Loucy (cell line): Measurements from ENCODE around the gene LAMA5.

Source experiments
- H2AFZ ChIP-seq: fragments of 200-600 bp; sonication (generic); 2 replicates; pipeline ENCODE4 v1.6.0; 2016; ENCODE audit warnings: antibody characterized with exemption, mild to moderate bottlenecking, low read length, moderate library complexity
- H3F3A ChIP-seq: fragments of 200-600 bp; 2 replicates; pipeline ENCODE4 v1.6.0; 2016; ENCODE audit warnings: antibody characterized with exemption, low read depth, mild to moderate bottlenecking
- H3K27me3 ChIP-seq: fragments of 200-600 bp; sonication (generic); 2 replicates; pipeline ENCODE4 v1.6.1; 2014; ENCODE audit warnings: low read length, mild to moderate bottlenecking; ENCODE audit not compliant: insufficient read depth, poor library complexity, severe bottlenecking
- H3K36me3 ChIP-seq: fragments of 200-600 bp; sonication (generic); 2 replicates; pipeline ENCODE4 v1.6.1; 2016; ENCODE audit warnings: low read length; ENCODE audit not compliant: insufficient read depth
- H3K4me1 ChIP-seq: fragments of 200-600 bp; sonication (generic); 2 replicates; pipeline ENCODE4 v1.5.1; 2014; ENCODE audit warnings: low read length, mild to moderate bottlenecking; ENCODE audit not compliant: insufficient read depth, poor library complexity, severe bottlenecking
- H3K4me2 ChIP-seq: fragments of 200-600 bp; sonication (generic); 2 replicates; pipeline ENCODE4 v1.6.0; 2014; ENCODE audit warnings: antibody characterized with exemption, low read length, low read depth, mild to moderate bottlenecking; ENCODE audit not compliant: poor library complexity, severe bottlenecking
- H3K4me3 ChIP-seq: fragments of 200-600 bp; sonication (generic); 2 replicates; pipeline ENCODE4 v1.5.1; 2014; ENCODE audit warnings: low read length, mild to moderate bottlenecking, mixed read lengths; ENCODE audit not compliant: poor library complexity, severe bottlenecking
- H3K79me2 ChIP-seq: fragments of 200-600 bp; sonication (generic); 2 replicates; pipeline ENCODE4 v1.6.1; 2014; ENCODE audit warnings: low read length; ENCODE audit not compliant: insufficient read depth
- H3K9ac ChIP-seq: fragments of 200-600 bp; sonication (generic); 2 replicates; pipeline ENCODE4 v1.6.0; 2014; ENCODE audit warnings: mild to moderate bottlenecking, low read depth, low read length, moderate library complexity; ENCODE audit not compliant: poor library complexity, severe bottlenecking
- H3K9me2 ChIP-seq: fragments of 200-600 bp; sonication (generic); replicated peaks from 2 replicates; pipeline ENCODE4 v1.6.1; 2016; ENCODE audit warnings: low read depth, low read length, mixed read lengths
- H3K9me3 ChIP-seq: fragments of 200-600 bp; sonication (generic); 2 replicates; pipeline ENCODE4 v1.6.1; 2014; ENCODE audit warnings: mild to moderate bottlenecking, antibody characterized with exemption, low read length, low read depth; ENCODE audit not compliant: insufficient read depth
- H4K20me1 ChIP-seq: fragments of 200-600 bp; sonication (generic); 2 replicates; pipeline ENCODE4 v1.6.0; 2014; ENCODE audit warnings: antibody characterized with exemption, low read length, mild to moderate bottlenecking; ENCODE audit not compliant: insufficient read depth, poor library complexity, severe bottlenecking
- EZH2phosphoT487 ChIP-seq: fragments of 200-600 bp; IDR thresholded peaks from 2 replicates; pipeline ENCODE4 v1.6.1; 2018; ENCODE audit warnings: antibody characterized with exemption, mild to moderate bottlenecking, moderate library complexity, borderline replicate concordance
- TF ChIP-seq, protein P1 (sequence below): fragments of 200-600 bp; sonication (generic); conservative IDR thresholded peaks from 2 replicates; pipeline ENCODE4 v1.5.1; 2014; ENCODE audit warnings: mild to moderate bottlenecking, antibody characterized with exemption, low read length

The LAMA5 gene

DNA sequence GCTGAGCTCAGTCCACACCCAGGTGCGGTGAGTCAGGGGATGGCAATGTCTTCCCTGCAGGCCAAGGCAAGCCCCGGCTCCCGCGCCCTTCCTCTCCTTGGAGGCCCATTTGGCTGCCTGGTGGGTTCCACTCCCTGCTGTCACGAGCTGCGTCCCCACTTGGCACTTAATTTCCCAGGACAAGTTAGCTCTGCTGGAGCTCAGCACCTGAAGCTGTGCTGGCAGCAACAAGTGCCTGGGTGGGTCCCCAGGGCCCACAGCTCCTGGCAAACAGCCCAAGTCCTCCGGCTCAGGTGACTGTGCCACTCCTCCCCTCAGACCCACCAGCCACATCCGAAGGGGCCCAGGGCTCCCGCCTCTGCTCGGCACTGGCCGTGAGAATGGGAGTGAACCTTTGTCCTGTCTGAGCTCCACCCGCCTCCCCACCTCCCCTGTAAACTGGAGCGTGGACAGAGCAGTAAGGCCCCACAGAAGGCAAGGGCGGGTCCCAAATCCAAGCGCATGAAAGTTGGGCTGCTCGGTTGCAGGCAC, 16.9 kb downstream of the LAMA5 start:
- no peak overlapping the region for H3K4me3 ChIP-seq
- TF ChIP-seq EZH2phosphoT487, result no peak
- TF ChIP-seq, protein P1, sequence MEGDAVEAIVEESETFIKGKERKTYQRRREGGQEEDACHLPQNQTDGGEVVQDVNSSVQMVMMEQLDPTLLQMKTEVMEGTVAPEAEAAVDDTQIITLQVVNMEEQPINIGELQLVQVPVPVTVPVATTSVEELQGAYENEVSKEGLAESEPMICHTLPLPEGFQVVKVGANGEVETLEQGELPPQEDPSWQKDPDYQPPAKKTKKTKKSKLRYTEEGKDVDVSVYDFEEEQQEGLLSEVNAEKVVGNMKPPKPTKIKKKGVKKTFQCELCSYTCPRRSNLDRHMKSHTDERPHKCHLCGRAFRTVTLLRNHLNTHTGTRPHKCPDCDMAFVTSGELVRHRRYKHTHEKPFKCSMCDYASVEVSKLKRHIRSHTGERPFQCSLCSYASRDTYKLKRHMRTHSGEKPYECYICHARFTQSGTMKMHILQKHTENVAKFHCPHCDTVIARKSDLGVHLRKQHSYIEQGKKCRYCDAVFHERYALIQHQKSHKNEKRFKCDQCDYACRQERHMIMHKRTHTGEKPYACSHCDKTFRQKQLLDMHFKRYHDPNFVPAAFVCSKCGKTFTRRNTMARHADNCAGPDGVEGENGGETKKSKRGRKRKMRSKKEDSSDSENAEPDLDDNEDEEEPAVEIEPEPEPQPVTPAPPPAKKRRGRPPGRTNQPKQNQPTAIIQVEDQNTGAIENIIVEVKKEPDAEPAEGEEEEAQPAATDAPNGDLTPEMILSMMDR, result no peak
- H3K36me3 ChIP-seq, result no peaks in the 10 kb centered on the region
- H3K9ac ChIP-seq, result no peak overlapping the region
- no peaks in the 10 kb centered on the region for H3F3A ChIP-seq
- H3K27me3 ChIP-seq, result no peaks in the 10 kb centered on the region
- no peaks in the 10 kb centered on the region for H3K4me1 ChIP-seq
- no peaks in the 10 kb centered on the region for H4K20me1 ChIP-seq
- H3K79me2 ChIP-seq, result no peaks in the 10 kb centered on the region
- H2AFZ ChIP-seq, result no peak overlapping the region
- H3K4me2 ChIP-seq, result no peak overlapping the region
- H3K9me2 ChIP-seq, result no peaks in the 10 kb centered on the region
- no peaks in the 10 kb centered on the region for H3K9me3 ChIP-seq

DNA sequence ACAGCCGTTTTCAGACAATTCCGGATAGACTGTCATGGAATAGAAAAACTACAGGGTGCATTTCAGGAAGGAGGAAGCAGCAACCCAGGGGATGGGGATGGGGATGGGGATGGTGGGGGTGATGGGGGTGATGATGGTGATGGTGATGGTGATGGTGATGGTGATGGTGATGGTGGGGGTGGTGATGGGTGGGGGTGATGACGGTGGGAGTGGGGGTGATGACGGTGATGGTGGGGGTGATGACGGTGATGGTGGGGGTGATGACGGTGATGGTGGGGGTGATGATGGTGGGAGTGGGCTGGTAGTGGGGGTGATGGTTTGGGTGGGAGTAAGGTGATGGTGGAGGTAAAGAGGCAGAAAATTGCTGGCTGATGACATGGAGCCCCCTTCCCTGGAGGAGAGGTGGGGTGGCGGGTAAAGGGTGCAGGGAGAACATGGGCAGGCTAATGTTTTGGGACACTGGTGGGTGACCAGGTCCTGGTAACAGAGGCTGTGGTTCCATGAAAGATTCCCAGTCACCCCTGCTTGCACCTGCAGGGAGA, 17.5 kb downstream of the LAMA5 start:
- Histone ChIP-seq H3K79me2 (no peaks in the 10 kb centered on the region), H4K20me1 (no peaks in the 10 kb centered on the region), H3K36me3 (no peaks in the 10 kb centered on the region), H3K4me1 (no peaks in the 10 kb centered on the region), H3K4me3 (no peak overlapping the region), H3F3A (no peaks in the 10 kb centered on the region), H3K9me2 (no peaks in the 10 kb centered on the region), H2AFZ (no peak overlapping the region), H3K27me3 (no peaks in the 10 kb centered on the region), H3K9me3 (no peaks in the 10 kb centered on the region), H3K9ac (no peak overlapping the region), H3K4me2 (no peak overlapping the region)
- TF ChIP-seq, protein P1, result no peak
- no peak for TF ChIP-seq EZH2phosphoT487

DNA sequence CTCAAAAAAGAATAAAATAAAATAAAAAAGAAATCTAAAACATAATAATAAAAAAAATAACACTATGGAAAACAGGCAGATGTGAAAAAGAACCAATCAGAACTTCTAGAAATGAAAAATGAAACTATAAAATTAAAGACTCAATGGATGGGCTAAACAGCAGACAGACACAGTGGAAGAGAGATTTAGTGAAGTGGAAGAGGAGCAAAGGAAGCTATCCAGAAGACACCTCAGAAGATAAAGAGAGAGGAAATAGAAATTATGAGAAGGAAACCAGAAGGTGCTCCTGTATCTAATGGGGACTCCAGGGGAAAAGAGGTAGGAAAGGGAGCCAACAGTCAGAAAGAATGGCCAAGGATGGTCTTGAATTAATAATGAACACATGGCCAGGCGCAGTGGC, 18.5 kb downstream of the LAMA5 start:
- Histone ChIP-seq H3K4me2 (no peak overlapping the region), H3K4me1 (no peaks in the 10 kb centered on the region), H3K4me3 (no peak overlapping the region), H3K27me3 (no peaks in the 10 kb centered on the region), H2AFZ (no peak overlapping the region), H3K36me3 (no peaks in the 10 kb centered on the region), H3K79me2 (no peaks in the 10 kb centered on the region), H3K9me2 (no peaks in the 10 kb centered on the region), H3F3A (no peaks in the 10 kb centered on the region), H3K9me3 (no peaks in the 10 kb centered on the region), H4K20me1 (no peaks in the 10 kb centered on the region), H3K9ac (no peak overlapping the region)
- no peak for TF ChIP-seq EZH2phosphoT487
- TF ChIP-seq, protein P1, result no peak
